Activated T-cell treated with anti-CD3 and anti-CD28 coated beads, Interleukin-2, amount 50 U/mL, for 72 hours (primary cell): Measurements from ENCODE around the gene BCAS4. TPM values are rescaled to one million over a fixed set of nuclear protein-coding genes. Genes with fewer than 3 reads are reported as not detected.

Experiments used
- ATAC-seq, 2 donors: fragments of 150-1000 bp; cut with Tn5 transposase; replicated peaks in 1 of 2; 2 replicates each; pipeline ENCODE4 v1.10.0; 2021; ENCODE audit warnings: moderate library complexity in 2 of 2, mild to moderate bottlenecking in 1 of 2
- DNase-seq, 2 donors: peaks; one replicate each; pipeline ENCODE4 v3.0.0; 2021 to 2022; ENCODE audit warnings: mixed read lengths in 1 of 2
- H3K27ac Mint-ChIP-seq: one replicate; pipeline ENCODE4 v1.8.0; 2022; ENCODE audit warnings: mild to moderate bottlenecking, moderate library complexity, mixed read lengths
- H3K27me3 Mint-ChIP-seq: one replicate; pipeline ENCODE4 v1.8.0; 2022; ENCODE audit warnings: low read depth, mixed read lengths
- H3K36me3 Mint-ChIP-seq, 2 donors: one replicate each; pipeline ENCODE4 v1.8.0; 2022; ENCODE audit warnings: mixed read lengths in 2 of 2, mild to moderate bottlenecking in 1 of 2; ENCODE audit not compliant: insufficient read depth in 2 of 2
- H3K4me1 Mint-ChIP-seq: one replicate; pipeline ENCODE4 v1.8.0; 2022; ENCODE audit warnings: low read depth, mixed read lengths
- H3K4me3 Mint-ChIP-seq, 2 donors: one replicate each; pipeline ENCODE4 v1.8.0; 2022; ENCODE audit warnings: mild to moderate bottlenecking in 2 of 2, mixed read lengths in 2 of 2, moderate library complexity in 2 of 2
- H3K9me3 Mint-ChIP-seq, 2 donors: one replicate each; pipeline ENCODE4 v1.8.0; 2022; ENCODE audit warnings: mixed read lengths in 2 of 2
- total RNA-seq, 2 donors: library from RNA; stranded (reverse); gene quantifications; one replicate each; pipeline ENCODE4 v1.2.3, GENCODE V29; 2022

Gene BCAS4
- total RNA-seq: 10 to 100 TPM; 13.6 to 26.7 TPM

- no peaks in the 10 kb centered on the region for H3K27me3 Mint-ChIP-seq
- peak; percentile 86 to 94 for DNase-seq
- H3K4me3 Mint-ChIP-seq: peak within 1 kb of the TSS; percentile 86 to 96
- H3K9me3 Mint-ChIP-seq: no peaks in the 10 kb centered on the region
- H3K27ac Mint-ChIP-seq: peak within 1 kb of the TSS; percentile 89
- peaks cover 23% of the 10 kb centered on the region for H3K4me1 Mint-ChIP-seq
- H3K36me3 Mint-ChIP-seq: peaks cover 0 to 2% of the 10 kb centered on the region in 2 donors
- ATAC-seq: peak; percentile 90
These were observed at the start of gene BCAS4 for GRCh38 chr20:50794846-50795634. Gene BCAS4, plus strand, starts transcription at chr20:50795061. Its CDS starts 23 bp downstream, at chr20:50795084.

GRCh38 chr20:50745634-50746137 lies 49.2 kb upstream of the BCAS4 start:
- peak overlapping the region; percentile 9 to 78 for H3K4me3 Mint-ChIP-seq
- ATAC-seq: peak; percentile 12 to 37
- H3K27ac Mint-ChIP-seq: peak overlapping the region; percentile 69
- no peak for DNase-seq
- H3K27me3 Mint-ChIP-seq: no peaks in the 10 kb centered on the region
- no peaks in the 10 kb centered on the region for H3K36me3 Mint-ChIP-seq
- no peaks in the 10 kb centered on the region for H3K9me3 Mint-ChIP-seq
- H3K4me1 Mint-ChIP-seq: peaks cover 47% of the 10 kb centered on the region

- H3K4me3 Mint-ChIP-seq: peak overlapping the region; percentile 9 to 78
These were observed 48.5 kb upstream of the BCAS4 start for GRCh38 chr20:50746138-50746940.

GRCh38 chr20:50747275-50747674 lies 47.6 kb upstream of the BCAS4 start:
- Mint-ChIP-seq H3K27ac (peak overlapping the region; percentile 69), H3K4me3 (peak overlapping the region; percentile 44 to 78), H3K9me3 (no peaks in the 10 kb centered on the region), H3K36me3 (no peaks in the 10 kb centered on the region), H3K4me1 (peaks cover 37% of the 10 kb centered on the region), H3K27me3 (no peaks in the 10 kb centered on the region)
- ATAC-seq (no peak), DNase-seq (no peak)

More at GRCh38 chr20:50746138-50746940, 48.5 kb upstream of the BCAS4 start:
- H3K4me1 Mint-ChIP-seq: peaks cover 40% of the 10 kb centered on the region
- ATAC-seq (peak; percentile 95 to 97), DNase-seq (peak; percentile 19 to 35)
- H3K9me3 Mint-ChIP-seq: no peaks in the 10 kb centered on the region
- no peaks in the 10 kb centered on the region for H3K27me3 Mint-ChIP-seq
- peak overlapping the region; percentile 69 for H3K27ac Mint-ChIP-seq
- no peaks in the 10 kb centered on the region for H3K36me3 Mint-ChIP-seq

- Mint-ChIP-seq H3K4me3 (no peak overlapping the region), H3K36me3 (no peaks in the 10 kb centered on the region), H3K4me1 (peaks cover 27% of the 10 kb centered on the region), H3K27ac (no peak overlapping the region), H3K9me3 (no peaks in the 10 kb centered on the region), H3K27me3 (no peaks in the 10 kb centered on the region)
- DNase-seq: no peak
- ATAC-seq: no peak
These were observed 44.7 kb upstream of the BCAS4 start for GRCh38 chr20:50750145-50750671.

- no peak overlapping the region for H3K4me3 Mint-ChIP-seq
- ATAC-seq: no peak
- H3K27ac Mint-ChIP-seq: no peak overlapping the region
- DNase-seq: no peak
- H3K9me3 Mint-ChIP-seq: no peaks in the 10 kb centered on the region
- H3K27me3 Mint-ChIP-seq: no peaks in the 10 kb centered on the region
- peaks cover under 1% of the 10 kb centered on the region for H3K4me1 Mint-ChIP-seq
- no peaks in the 10 kb centered on the region for H3K36me3 Mint-ChIP-seq
These were observed 41.7 kb upstream of the BCAS4 start for GRCh38 chr20:50753152-50753551.

- no peak overlapping the region for H3K4me3 Mint-ChIP-seq
- no peaks in the 10 kb centered on the region for H3K36me3 Mint-ChIP-seq
- no peak for DNase-seq
- H3K27me3 Mint-ChIP-seq: no peaks in the 10 kb centered on the region
- no peaks in the 10 kb centered on the region for H3K9me3 Mint-ChIP-seq
- H3K27ac Mint-ChIP-seq: no peak overlapping the region
- no peaks in the 10 kb centered on the region for H3K4me1 Mint-ChIP-seq
- no peak for ATAC-seq
These were observed 40.4 kb upstream of the BCAS4 start for GRCh38 chr20:50754420-50754819.

- Mint-ChIP-seq H3K36me3 (no peaks in the 10 kb centered on the region), H3K4me1 (no peaks in the 10 kb centered on the region), H3K27ac (no peak overlapping the region), H3K4me3 (no peak overlapping the region), H3K9me3 (no peaks in the 10 kb centered on the region), H3K27me3 (no peaks in the 10 kb centered on the region)
- ATAC-seq (no peak), DNase-seq (no peak)
These were observed 38.4 kb upstream of the BCAS4 start for GRCh38 chr20:50756447-50756846.

GRCh38 chr20:50758469-50758868 lies 36.4 kb upstream of the BCAS4 start:
- H3K27me3 Mint-ChIP-seq: no peaks in the 10 kb centered on the region
- no peaks in the 10 kb centered on the region for H3K4me1 Mint-ChIP-seq
- no peak overlapping the region for H3K4me3 Mint-ChIP-seq
- no peaks in the 10 kb centered on the region for H3K36me3 Mint-ChIP-seq
- no peak overlapping the region for H3K27ac Mint-ChIP-seq
- no peaks in the 10 kb centered on the region for H3K9me3 Mint-ChIP-seq
- ATAC-seq (no peak), DNase-seq (no peak)

GRCh38 chr20:50758992-50759391 lies 35.9 kb upstream of the BCAS4 start:
- Mint-ChIP-seq H3K4me1 (no peaks in the 10 kb centered on the region), H3K36me3 (no peaks in the 10 kb centered on the region), H3K27ac (no peak overlapping the region), H3K27me3 (no peaks in the 10 kb centered on the region), H3K4me3 (no peak overlapping the region), H3K9me3 (no peaks in the 10 kb centered on the region)
- ATAC-seq: no peak
- DNase-seq: no peak

- no peaks in the 10 kb centered on the region for H3K9me3 Mint-ChIP-seq
- H3K27me3 Mint-ChIP-seq: no peaks in the 10 kb centered on the region
- no peak overlapping the region for H3K27ac Mint-ChIP-seq
- no peaks in the 10 kb centered on the region for H3K4me1 Mint-ChIP-seq
- no peak for DNase-seq
- no peak for ATAC-seq
- no peak overlapping the region for H3K4me3 Mint-ChIP-seq
- no peaks in the 10 kb centered on the region for H3K36me3 Mint-ChIP-seq
These were observed 35.2 kb upstream of the BCAS4 start for GRCh38 chr20:50759678-50760077.

- no peaks in the 10 kb centered on the region for H3K4me1 Mint-ChIP-seq
- DNase-seq: no peak
- H3K9me3 Mint-ChIP-seq: no peaks in the 10 kb centered on the region
- no peak overlapping the region for H3K4me3 Mint-ChIP-seq
- no peak for ATAC-seq
- H3K36me3 Mint-ChIP-seq: no peaks in the 10 kb centered on the region
- H3K27me3 Mint-ChIP-seq: peaks cover 1% of the 10 kb centered on the region
- H3K27ac Mint-ChIP-seq: no peak overlapping the region
These were observed 32.8 kb upstream of the BCAS4 start for GRCh38 chr20:50762045-50762422.
